CD4-positive, alpha-beta memory T cell (primary cell): ENCODE measurements around the gene RBM20. TPM values are rescaled to one million over a fixed set of nuclear protein-coding genes. Genes with fewer than 3 reads are reported as not detected.

ENCODE experiments used
- CTCF ChIA-PET: fragments of 350-600 bp; sonication (Branson Sonifier 250); formaldehyde crosslinking; loops from one replicate; lab custom pipeline; 2021; ENCODE audit warnings: inconsistent platforms; ENCODE audit not compliant: partially characterized antibody; lab: Charles Lee
- POLR2A ChIA-PET: fragments of 350-600 bp; sonication (Branson Sonifier 250); formaldehyde crosslinking; loops from one replicate; lab custom pipeline; 2021; ENCODE audit not compliant: partially characterized antibody; lab: Charles Lee
- DNase-seq, 5 donors: peaks; one replicate each; pipeline versions ENCODE4 v3.0.0 to v3.0.0-alpha.2; 2020 to 2022; ENCODE audit warnings: mixed read lengths in 1 of 5
- H3K27ac ChIP-seq: one replicate; pipeline ENCODE4 v1.7.0; 2013; ENCODE audit warnings: low read depth, low read length
- H3K27me3 ChIP-seq: 2 replicates; pipeline ENCODE4 v1.7.0; 2013; ENCODE audit warnings: mild to moderate bottlenecking, low read length, moderate library complexity; ENCODE audit not compliant: insufficient read depth
- H3K36me3 ChIP-seq: 2 replicates; pipeline ENCODE4 v1.7.0; 2013; ENCODE audit warnings: mild to moderate bottlenecking, low read length, moderate library complexity; ENCODE audit not compliant: insufficient read depth
- H3K4me1 ChIP-seq: 2 replicates; pipeline ENCODE4 v1.7.0; 2013; ENCODE audit warnings: mild to moderate bottlenecking, low read length, moderate library complexity; ENCODE audit not compliant: insufficient read depth
- H3K4me3 ChIP-seq, 2 donors: one replicate each; pipeline ENCODE4 v1.7.0; 2013; ENCODE audit warnings: low read length in 2 of 2, mild to moderate bottlenecking in 1 of 2
- H3K9me3 ChIP-seq, 2 donors: one replicate each; pipeline ENCODE4 v1.7.0; 2013; ENCODE audit warnings: low read length in 2 of 2, control low read depth in 1 of 2; ENCODE audit not compliant: control insufficient read depth in 1 of 2
- H3K27ac Mint-ChIP-seq, 7 donors: one replicate each; pipeline ENCODE4 v1.8.0; 2020 to 2021; ENCODE audit warnings: mixed read lengths in 7 of 7, mild to moderate bottlenecking in 6 of 7, inconsistent platforms in 3 of 7, moderate library complexity in 3 of 7
- H3K27me3 Mint-ChIP-seq, 2 donors: one replicate each; pipeline ENCODE4 v1.8.0; 2020 to 2021; ENCODE audit warnings: mixed read lengths in 2 of 2
- H3K36me3 Mint-ChIP-seq, 2 donors: one replicate each; pipeline ENCODE4 v1.8.0; 2020 to 2021; ENCODE audit warnings: mixed read lengths in 2 of 2, inconsistent platforms in 1 of 2, mild to moderate bottlenecking in 1 of 2
- H3K4me1 Mint-ChIP-seq, 4 donors: one replicate each; pipeline ENCODE4 v1.8.0; 2020 to 2021; ENCODE audit warnings: mixed read lengths in 4 of 4, mild to moderate bottlenecking in 1 of 4
- H3K4me3 Mint-ChIP-seq, 8 donors: one replicate each; pipeline ENCODE4 v1.8.0; 2020 to 2021; ENCODE audit warnings: mixed read lengths in 8 of 8, mild to moderate bottlenecking in 7 of 8, moderate library complexity in 6 of 8, inconsistent platforms in 3 of 8
- H3K9me3 Mint-ChIP-seq, 8 donors: one replicate each; pipeline ENCODE4 v1.8.0; 2020 to 2021; ENCODE audit warnings: mixed read lengths in 8 of 8, mild to moderate bottlenecking in 5 of 8, inconsistent platforms in 3 of 8, moderate library complexity in 1 of 8
- intact Hi-C: fragments of 100-400 bp; cut with micrococcal nuclease; formaldehyde crosslinking; loops from one replicate; pipeline ENCODE4 v1.15.1; 2023
- polyA plus RNA-seq, 2 donors: library from polyadenylated mRNA; unstranded; fragments of 300-500 nt; fragmentation: Illumina TruSeq; gene quantifications; one replicate each; pipeline ENCODE4 v1.2.3, GENCODE V29; 2021
- total RNA-seq, 2 experiments: library from RNA; stranded (reverse); gene quantifications; one replicate each; pipeline ENCODE4 v1.2.3, GENCODE V29; 2021

Gene RBM20
- total and polyA plus RNA-seq, 4 experiments from 2014 or later = 0.03 TPM; not detected in 3

DNA sequence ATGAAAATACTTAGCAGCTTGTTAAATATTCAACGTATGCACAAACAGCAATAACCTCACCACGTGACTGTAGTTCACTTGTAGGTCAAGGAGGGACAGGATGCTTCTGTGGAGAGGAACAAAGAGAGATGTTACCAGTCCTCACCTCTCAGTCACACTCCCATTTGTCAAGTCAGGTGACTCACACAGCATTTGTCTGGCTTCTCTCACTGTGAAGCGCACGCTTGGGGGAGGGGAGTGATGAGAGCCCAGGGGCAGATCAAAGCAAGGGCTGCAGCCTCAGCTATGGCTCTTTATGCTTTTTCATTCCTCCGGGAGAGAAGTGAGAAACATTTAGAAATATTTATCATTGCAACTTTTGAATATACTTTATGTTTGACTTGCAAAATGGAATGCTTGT is 2.9 kb upstream of the RBM20 start:
- Histone ChIP-seq H3K4me1 (peaks cover 29% of the 10 kb centered on the region), H3K27me3 (peaks cover 36% of the 10 kb centered on the region), H3K4me3 (no peak overlapping the region), H3K36me3 (no peaks in the 10 kb centered on the region), H3K9me3 (no peaks in the 10 kb centered on the region), H3K27ac (no peak overlapping the region)
- Mint-ChIP-seq H3K36me3 (no peaks in the 10 kb centered on the region), H3K27me3 (peaks cover 33 to 38% of the 10 kb centered on the region in 2 donors), H3K4me3 (peak overlapping the region in 6 of 8 donors; percentile 9 to 85 (median 47)), H3K27ac (no peak overlapping the region), H3K4me1 (peaks cover 20 to 40% (median 27%) of the 10 kb centered on the region in 4 donors), H3K9me3 (peaks cover 0 to 4% (median 0%) of the 10 kb centered on the region in 8 donors)
- ChIA-PET POLR2A (interaction anchor here (0.7 kb wide), 1 partner anchor 14 kb away, joined by 5 read pairs; no protein-coding TSS in a partner anchor), CTCF (interaction anchor here (1.0 to 2.1 kb wide), 3 partner anchors 18 to 32 kb away, joined by 4 to 8 read pairs (median 4); no protein-coding TSS in a partner anchor)
- peak in 4 of 5 donors; percentile 17 to 64 (median 32) for DNase-seq
- intact Hi-C loops = no loop called here

DNA sequence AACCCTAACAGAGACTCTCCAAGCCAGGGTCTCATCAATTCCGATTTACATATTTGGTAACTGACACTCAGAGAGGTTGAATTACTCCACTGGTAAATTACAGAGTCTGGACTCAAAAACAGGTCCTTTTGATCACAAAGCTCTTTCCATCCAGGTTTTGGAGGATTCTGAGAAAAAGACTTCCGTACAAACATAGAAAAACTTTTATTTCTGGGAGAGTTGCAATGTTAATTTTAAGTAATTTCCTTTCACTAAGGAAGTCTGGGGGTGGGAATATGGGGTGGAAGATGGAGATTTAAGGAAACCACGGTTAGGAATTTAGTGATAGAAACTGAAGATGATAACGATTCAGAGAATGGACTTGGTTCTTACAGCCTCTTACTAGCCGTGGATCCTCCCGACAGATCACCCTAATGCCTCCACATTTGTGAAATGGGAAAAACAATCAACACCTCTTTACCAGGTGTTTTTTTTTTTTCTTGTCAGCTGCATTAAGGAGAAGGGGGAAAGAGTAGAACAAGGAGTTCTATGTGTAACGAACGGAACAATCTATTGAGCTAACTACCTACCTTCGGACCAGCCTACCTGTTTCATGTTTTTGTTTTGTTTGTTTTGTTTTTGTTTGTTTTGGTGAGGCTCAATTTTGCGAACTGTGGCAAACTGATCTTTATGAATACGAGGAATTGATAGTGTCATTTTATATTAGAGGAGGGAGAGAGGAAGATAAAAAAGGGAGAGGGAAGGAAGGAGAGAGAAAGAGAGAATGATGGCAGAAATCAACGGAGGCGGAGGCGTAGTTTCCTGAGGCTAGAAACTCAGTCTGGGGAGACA is 1.7 kb upstream of the RBM20 start:
- no peaks in the 10 kb centered on the region for H3K36me3 Mint-ChIP-seq
- no peaks in the 10 kb centered on the region for H3K36me3 ChIP-seq
- H3K9me3 Mint-ChIP-seq = peaks cover 0 to 4% (median 0%) of the 10 kb centered on the region in 8 donors
- H3K4me3 Mint-ChIP-seq = peak overlapping the region; percentile 77 to 89 (median 84)
- ChIA-PET POLR2A (interaction anchor here (0.9 kb wide), 1 partner anchor 30 kb away, joined by 4 read pairs; no protein-coding TSS in a partner anchor), CTCF (interaction anchor here (1.3 to 2.1 kb wide), 3 partner anchors 30 to 34 kb away, joined by 4 to 8 read pairs (median 4); no protein-coding TSS in a partner anchor)
- intact Hi-C loops = no loop called here
- H3K27me3 Mint-ChIP-seq = peaks cover 40 to 44% of the 10 kb centered on the region in 2 donors
- DNase-seq = no peak
- peak overlapping the region in 1 of 7 donors; percentile 17 for H3K27ac Mint-ChIP-seq
- no peak overlapping the region for H3K27ac ChIP-seq
- peaks cover 29% of the 10 kb centered on the region for H3K4me1 ChIP-seq
- H3K9me3 ChIP-seq = no peaks in the 10 kb centered on the region
- H3K4me1 Mint-ChIP-seq = peaks cover 20 to 40% (median 27%) of the 10 kb centered on the region in 4 donors
- H3K27me3 ChIP-seq = peaks cover 45% of the 10 kb centered on the region
- peak overlapping the region in 1 of 2 donors; percentile 47 for H3K4me3 ChIP-seq

DNA sequence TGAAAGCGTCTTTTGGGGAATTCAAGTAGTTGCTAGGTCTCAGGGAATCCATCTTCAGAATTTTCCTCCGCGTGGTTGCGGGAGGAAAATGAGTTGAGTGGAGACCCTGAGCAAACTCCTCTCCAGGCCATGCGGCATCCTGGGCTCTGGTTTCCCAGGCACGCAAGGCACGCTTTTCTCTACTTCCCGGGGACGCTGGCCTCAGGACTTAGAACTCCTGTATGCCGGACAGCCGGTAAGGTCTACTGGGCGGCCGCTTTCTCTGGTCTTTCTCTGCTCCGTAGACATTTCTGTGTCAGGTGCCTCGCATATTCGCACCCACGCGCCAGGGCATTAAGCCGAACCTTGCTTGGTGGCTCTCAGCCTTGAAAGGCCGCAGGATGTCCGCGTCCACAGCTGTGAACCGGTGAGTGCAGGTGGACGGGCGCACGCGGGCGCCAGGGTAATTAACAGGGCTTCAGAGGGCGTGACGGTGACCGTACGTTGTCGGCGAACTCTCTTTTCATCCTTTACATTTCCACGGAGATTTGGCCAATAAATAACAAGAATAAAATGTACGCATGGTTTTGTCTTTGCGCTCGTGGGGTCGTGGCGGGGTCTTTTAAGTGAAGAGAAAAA is 992 bp upstream of the RBM20 start:
- Histone ChIP-seq H3K27me3 (peaks cover 45% of the 10 kb centered on the region), H3K9me3 (no peaks in the 10 kb centered on the region), H3K4me1 (peaks cover 29% of the 10 kb centered on the region), H3K27ac (no peak overlapping the region), H3K36me3 (no peaks in the 10 kb centered on the region), H3K4me3 (peak overlapping the region; percentile 39 to 47)
- ChIA-PET CTCF (interaction anchor here (1.3 kb wide), 1 partner anchor 29 kb away, joined by 4 read pairs; no protein-coding TSS in a partner anchor), POLR2A (no interaction called here)
- Mint-ChIP-seq H3K9me3 (peaks cover 0 to 4% (median 0%) of the 10 kb centered on the region in 8 donors), H3K4me1 (peaks cover 20 to 40% (median 27%) of the 10 kb centered on the region in 4 donors), H3K27me3 (peaks cover 41 to 44% of the 10 kb centered on the region in 2 donors), H3K27ac (peak overlapping the region in 2 of 7 donors; percentile 29 to 33), H3K36me3 (no peaks in the 10 kb centered on the region), H3K4me3 (peak overlapping the region; percentile 83 to 89 (median 84))
- DNase-seq = peak in 1 of 5 donors; percentile 12
- intact Hi-C loops = no loop called here

DNA sequence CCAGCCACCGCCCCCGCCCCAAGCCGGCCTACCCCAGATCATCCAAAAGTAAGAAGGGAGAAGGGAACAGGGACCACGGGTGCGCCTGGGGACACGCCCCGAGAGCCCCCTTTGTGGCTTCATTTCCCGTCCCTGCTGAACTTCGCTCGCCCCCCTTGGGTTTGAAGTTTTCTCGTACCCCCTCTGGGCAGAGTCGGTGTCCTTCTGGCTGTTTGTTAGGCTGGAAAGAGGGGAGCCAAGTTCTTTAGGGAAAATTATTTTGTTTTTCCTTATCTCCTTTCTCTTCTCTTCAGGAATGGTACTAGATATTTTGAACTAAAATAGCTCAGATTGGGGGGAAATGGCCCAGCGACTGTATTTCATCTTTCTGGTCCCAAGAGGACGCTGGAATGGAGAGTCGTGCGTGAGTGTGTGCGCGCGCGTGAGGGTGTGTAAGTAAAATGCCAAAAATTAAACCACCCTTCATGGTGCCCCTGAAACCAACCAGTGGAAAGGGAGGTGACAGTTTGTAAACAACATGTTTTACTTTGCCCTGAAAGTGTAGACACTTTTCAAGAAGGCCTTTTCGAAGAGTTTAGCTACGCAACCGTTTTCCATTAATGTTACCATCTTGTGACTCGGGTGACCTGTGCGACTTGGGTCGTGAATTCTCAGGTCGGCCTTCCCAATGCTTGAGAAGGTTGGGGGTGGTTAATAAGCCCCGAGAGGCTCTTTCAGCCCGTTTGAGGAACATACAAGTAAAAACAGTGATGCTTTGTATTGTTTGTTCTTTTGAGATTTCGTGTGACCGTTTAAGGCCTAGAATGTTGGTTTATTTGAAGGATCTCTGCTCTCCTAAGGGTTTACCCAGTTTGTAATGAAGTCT is 694 bp downstream of the RBM20 start:
- Mint-ChIP-seq H3K4me1 (peaks cover 20 to 40% (median 27%) of the 10 kb centered on the region in 4 donors), H3K27me3 (peaks cover 48 to 49% of the 10 kb centered on the region in 2 donors), H3K36me3 (no peaks in the 10 kb centered on the region), H3K9me3 (peaks cover 0 to 4% (median 0%) of the 10 kb centered on the region in 8 donors), H3K27ac (no peak overlapping the region), H3K4me3 (peak overlapping the region; percentile 65 to 78 (median 72))
- DNase-seq = no peak
- Histone ChIP-seq H3K27me3 (peaks cover 45% of the 10 kb centered on the region), H3K4me3 (no peak overlapping the region), H3K27ac (no peak overlapping the region), H3K9me3 (no peaks in the 10 kb centered on the region), H3K4me1 (peaks cover 29% of the 10 kb centered on the region), H3K36me3 (no peaks in the 10 kb centered on the region)
- intact Hi-C loops = no loop called here
- ChIA-PET POLR2A (no interaction called here), CTCF (no interaction called here)

DNA sequence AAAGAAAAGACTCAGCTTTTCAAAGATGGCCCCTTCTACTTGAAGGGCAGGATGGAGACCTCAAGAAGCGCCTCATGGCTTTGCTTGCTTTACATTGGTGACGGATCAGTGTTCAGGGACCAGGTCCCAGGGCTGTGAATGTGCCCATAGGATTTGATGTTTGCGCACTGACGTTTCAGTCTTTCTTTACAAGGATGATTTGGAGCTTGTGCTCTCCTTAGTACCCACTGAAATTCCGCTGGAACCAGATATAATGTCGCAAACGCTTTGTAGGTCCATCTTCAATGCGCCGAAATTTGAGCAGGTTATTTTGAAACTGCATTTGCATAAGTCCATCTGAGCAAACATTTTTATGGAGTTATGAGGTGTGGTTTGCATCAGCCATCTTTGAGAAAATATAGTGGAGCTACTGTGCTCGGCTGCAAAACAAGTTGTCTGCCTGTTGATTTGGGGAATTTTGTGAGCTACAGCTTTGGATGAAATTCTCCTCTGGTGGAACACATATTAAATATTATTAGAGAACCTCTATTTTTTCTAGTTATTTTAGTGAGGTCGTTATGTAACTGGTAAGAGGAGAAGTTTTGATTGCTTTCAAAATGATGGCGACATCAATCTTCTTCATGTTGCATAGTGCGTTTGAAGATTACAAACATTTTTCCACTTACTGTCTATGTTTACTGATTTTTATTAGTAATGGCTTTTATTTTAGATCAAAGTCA is 2.4 kb downstream of the RBM20 start:
- H3K27ac ChIP-seq = no peak overlapping the region
- no peak overlapping the region for H3K4me3 Mint-ChIP-seq
- DNase-seq = no peak
- no peak overlapping the region for H3K27ac Mint-ChIP-seq
- peaks cover 0 to 4% (median 0%) of the 10 kb centered on the region in 8 donors for H3K9me3 Mint-ChIP-seq
- H3K4me1 Mint-ChIP-seq = peaks cover 11 to 29% (median 19%) of the 10 kb centered on the region in 4 donors
- H3K4me1 ChIP-seq = peaks cover 21% of the 10 kb centered on the region
- H3K4me3 ChIP-seq = no peak overlapping the region
- no peaks in the 10 kb centered on the region for H3K36me3 ChIP-seq
- peaks cover 45% of the 10 kb centered on the region for H3K27me3 ChIP-seq
- H3K9me3 ChIP-seq = no peaks in the 10 kb centered on the region
- no peaks in the 10 kb centered on the region for H3K36me3 Mint-ChIP-seq
- intact Hi-C loops = no loop called here
- ChIA-PET POLR2A (no interaction called here), CTCF (interaction anchor here (3.5 kb wide), 1 partner anchor 26 kb away, joined by 11 read pairs; no protein-coding TSS in a partner anchor)
- H3K27me3 Mint-ChIP-seq = peaks cover 46 to 54% of the 10 kb centered on the region in 2 donors

DNA sequence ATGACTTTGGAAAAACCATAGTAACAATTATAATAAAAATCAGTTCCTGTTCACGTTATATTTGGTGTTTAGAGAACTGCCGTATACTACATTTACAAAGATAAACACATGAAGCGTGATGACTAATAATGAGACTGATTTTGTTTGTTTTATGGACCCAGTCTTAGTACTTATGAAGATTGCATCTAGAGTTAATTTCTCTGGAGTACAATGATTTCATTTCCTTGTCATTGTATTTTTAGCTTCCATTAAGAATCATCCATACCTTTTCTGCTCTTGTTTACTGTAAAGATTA is 2.9 kb downstream of the RBM20 start:
- no peak overlapping the region for H3K4me3 Mint-ChIP-seq
- Histone ChIP-seq H3K36me3 (no peaks in the 10 kb centered on the region), H3K4me1 (peaks cover 19% of the 10 kb centered on the region), H3K4me3 (no peak overlapping the region), H3K9me3 (no peaks in the 10 kb centered on the region), H3K27me3 (peaks cover 41% of the 10 kb centered on the region), H3K27ac (no peak overlapping the region)
- H3K36me3 Mint-ChIP-seq = no peaks in the 10 kb centered on the region
- CTCF ChIA-PET = interaction anchor here (0.7 to 3.5 kb wide), 2 partner anchors 12 to 25 kb away, joined by 3 to 11 read pairs; no protein-coding TSS in a partner anchor
- no peak for DNase-seq
- no peak overlapping the region for H3K27ac Mint-ChIP-seq
- intact Hi-C loops = no loop called here
- H3K27me3 Mint-ChIP-seq = peaks cover 42 to 51% of the 10 kb centered on the region in 2 donors
- peaks cover 9 to 27% (median 16%) of the 10 kb centered on the region in 4 donors for H3K4me1 Mint-ChIP-seq
- peaks cover 0 to 4% (median 0%) of the 10 kb centered on the region in 8 donors for H3K9me3 Mint-ChIP-seq
- POLR2A ChIA-PET = no interaction called here
